Measurements from ENCODE around the gene PAM.
"Not testable (repeated sequence)": the region's sequence is repeated elsewhere in the genome, so short reads cannot be mapped to it uniquely, and the experiment has no call there.

PAM gene

DNA sequence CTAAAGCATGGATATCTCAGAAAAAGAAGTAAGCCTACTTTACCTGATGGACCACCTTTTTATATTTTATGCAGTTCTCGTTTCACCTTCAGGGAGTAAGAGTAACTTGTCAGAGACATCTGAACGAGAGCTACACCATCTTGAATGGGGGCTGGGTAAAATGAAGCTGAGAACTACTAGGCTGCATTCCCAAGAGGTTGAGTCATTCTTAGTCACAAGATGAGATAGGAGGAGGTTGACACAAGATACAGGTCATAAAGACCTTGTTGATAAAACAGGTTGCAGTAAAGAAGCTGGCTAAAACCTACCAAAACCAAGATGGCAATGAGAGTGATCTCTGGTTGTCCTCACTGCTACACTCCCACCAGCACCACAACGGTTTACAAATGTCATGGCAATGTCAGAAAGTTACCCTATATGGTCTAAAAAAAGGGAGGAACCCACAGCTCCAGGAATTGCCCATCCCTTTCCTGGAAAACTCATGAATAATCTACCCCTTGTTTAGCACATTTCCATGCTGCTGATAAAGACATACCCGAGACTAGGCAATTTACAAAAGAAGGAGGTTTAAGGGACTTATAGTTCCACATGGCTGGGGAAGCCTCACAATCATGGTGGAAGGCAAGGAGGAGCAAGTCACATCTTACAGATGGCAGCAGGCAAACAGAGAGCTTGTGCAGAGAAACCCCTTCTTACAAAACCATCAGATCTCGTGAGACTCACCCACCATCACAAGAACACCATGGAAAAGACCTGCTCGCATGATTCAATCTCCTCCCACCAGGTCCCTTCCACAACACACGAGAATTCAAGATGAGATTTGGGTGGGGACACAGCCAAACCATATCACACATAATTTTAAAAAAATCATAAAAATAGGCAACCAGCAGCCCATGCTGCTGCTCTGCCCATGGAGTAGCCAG, 302.4 kb downstream of the PAM start:
- no peak for ATAC-seq
- TF ChIP-seq, protein P1, sequence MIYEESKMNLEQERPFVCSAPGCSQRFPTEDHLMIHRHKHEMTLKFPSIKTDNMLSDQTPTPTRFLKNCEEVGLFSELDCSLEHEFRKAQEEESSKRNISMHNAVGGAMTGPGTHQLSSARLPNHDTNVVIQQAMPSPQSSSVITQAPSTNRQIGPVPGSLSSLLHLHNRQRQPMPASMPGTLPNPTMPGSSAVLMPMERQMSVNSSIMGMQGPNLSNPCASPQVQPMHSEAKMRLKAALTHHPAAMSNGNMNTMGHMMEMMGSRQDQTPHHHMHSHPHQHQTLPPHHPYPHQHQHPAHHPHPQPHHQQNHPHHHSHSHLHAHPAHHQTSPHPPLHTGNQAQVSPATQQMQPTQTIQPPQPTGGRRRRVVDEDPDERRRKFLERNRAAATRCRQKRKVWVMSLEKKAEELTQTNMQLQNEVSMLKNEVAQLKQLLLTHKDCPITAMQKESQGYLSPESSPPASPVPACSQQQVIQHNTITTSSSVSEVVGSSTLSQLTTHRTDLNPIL (CRISPR knock-in tag; IDR thresholded peaks at IDR 0.05; ENCODE audit: low read depth): 0 out of 2 replicates have a peak, but pooled peaks have one; percentile 41
- 0 out of 2 replicates have a peak, but pooled peaks have one; percentile 27 for TF ChIP-seq OSR1 (CRISPR knock-in tag; IDR thresholded peaks at IDR 0.05)
- TF ChIP-seq, protein P2, sequence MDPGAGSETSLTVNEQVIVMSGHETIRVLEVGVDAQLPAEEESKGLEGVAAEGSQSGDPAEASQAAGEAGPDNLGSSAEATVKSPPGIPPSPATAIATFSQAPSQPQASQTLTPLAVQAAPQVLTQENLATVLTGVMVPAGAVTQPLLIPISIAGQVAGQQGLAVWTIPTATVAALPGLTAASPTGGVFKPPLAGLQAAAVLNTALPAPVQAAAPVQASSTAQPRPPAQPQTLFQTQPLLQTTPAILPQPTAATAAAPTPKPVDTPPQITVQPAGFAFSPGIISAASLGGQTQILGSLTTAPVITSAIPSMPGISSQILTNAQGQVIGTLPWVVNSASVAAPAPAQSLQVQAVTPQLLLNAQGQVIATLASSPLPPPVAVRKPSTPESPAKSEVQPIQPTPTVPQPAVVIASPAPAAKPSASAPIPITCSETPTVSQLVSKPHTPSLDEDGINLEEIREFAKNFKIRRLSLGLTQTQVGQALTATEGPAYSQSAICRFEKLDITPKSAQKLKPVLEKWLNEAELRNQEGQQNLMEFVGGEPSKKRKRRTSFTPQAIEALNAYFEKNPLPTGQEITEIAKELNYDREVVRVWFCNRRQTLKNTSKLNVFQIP (CRISPR knock-in tag; IDR thresholded peaks at IDR 0.05; ENCODE audit: borderline replicate concordance, low read depth): no peak
- peak; percentile 80; the same call in 1 of the 2 replicates for TF ChIP-seq CSDC2 (CRISPR knock-in tag; IDR thresholded peaks at IDR 0.05)
- TF ChIP-seq ZFP3 (CRISPR knock-in tag; IDR thresholded peaks at IDR 0.05): peak; percentile 65; the same call in 1 of the 2 replicates
- TF ChIP-seq ZC3H10 (CRISPR knock-in tag; IDR thresholded peaks at IDR 0.05): peak; percentile 54; the same call in 1 of the 2 replicates
- TF ChIP-seq, protein P3, sequence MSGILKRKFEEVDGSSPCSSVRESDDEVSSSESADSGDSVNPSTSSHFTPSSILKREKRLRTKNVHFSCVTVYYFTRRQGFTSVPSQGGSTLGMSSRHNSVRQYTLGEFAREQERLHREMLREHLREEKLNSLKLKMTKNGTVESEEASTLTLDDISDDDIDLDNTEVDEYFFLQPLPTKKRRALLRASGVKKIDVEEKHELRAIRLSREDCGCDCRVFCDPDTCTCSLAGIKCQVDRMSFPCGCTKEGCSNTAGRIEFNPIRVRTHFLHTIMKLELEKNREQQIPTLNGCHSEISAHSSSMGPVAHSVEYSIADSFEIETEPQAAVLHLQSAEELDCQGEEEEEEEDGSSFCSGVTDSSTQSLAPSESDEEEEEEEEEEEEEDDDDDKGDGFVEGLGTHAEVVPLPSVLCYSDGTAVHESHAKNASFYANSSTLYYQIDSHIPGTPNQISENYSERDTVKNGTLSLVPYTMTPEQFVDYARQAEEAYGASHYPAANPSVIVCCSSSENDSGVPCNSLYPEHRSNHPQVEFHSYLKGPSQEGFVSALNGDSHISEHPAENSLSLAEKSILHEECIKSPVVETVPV (CRISPR knock-in tag; IDR thresholded peaks at IDR 0.05): no peak
- TF ChIP-seq ISL1 (CRISPR knock-in tag; IDR thresholded peaks at IDR 0.05): peak; percentile 54; the same call in 1 of the 2 replicates
- TF ChIP-seq SNAI2 (CRISPR knock-in tag; IDR thresholded peaks at IDR 0.05): 0 out of 2 replicates have a peak, but pooled peaks have one; percentile 60

DNA sequence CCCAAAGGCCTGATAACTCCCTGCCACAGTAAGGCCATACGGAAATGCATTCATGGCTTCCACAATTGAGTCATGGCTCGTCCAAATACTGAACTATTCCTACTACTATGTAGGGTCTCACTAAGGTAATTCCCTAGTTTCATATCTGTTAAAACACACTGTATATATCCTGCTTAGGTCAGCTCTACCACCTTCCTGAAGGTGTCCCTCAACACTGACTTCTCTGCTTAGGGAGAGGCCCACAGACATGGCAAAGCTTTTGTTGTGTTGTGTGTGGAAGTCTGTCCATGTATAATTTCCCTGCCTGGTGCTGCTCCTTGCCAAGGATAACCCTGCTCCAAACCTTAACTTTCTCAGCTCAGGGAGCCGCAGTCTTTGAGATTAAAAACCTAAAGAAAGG, 304.4 kb downstream of the PAM start:
- TF ChIP-seq TOX (CRISPR knock-in tag; IDR thresholded peaks at IDR 0.05; ENCODE audit: borderline replicate concordance) (no peak), ZNF565 (CRISPR knock-in tag; conservative IDR thresholded peaks at IDR 0.05; ENCODE audit: low read depth) (no peak)
- TF ChIP-seq, protein P4, sequence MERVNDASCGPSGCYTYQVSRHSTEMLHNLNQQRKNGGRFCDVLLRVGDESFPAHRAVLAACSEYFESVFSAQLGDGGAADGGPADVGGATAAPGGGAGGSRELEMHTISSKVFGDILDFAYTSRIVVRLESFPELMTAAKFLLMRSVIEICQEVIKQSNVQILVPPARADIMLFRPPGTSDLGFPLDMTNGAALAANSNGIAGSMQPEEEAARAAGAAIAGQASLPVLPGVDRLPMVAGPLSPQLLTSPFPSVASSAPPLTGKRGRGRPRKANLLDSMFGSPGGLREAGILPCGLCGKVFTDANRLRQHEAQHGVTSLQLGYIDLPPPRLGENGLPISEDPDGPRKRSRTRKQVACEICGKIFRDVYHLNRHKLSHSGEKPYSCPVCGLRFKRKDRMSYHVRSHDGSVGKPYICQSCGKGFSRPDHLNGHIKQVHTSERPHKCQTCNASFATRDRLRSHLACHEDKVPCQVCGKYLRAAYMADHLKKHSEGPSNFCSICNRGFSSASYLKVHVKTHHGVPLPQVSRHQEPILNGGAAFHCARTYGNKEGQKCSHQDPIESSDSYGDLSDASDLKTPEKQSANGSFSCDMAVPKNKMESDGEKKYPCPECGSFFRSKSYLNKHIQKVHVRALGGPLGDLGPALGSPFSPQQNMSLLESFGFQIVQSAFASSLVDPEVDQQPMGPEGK (CRISPR knock-in tag; IDR thresholded peaks at IDR 0.05; ENCODE audit: borderline replicate concordance): no peak

DNA sequence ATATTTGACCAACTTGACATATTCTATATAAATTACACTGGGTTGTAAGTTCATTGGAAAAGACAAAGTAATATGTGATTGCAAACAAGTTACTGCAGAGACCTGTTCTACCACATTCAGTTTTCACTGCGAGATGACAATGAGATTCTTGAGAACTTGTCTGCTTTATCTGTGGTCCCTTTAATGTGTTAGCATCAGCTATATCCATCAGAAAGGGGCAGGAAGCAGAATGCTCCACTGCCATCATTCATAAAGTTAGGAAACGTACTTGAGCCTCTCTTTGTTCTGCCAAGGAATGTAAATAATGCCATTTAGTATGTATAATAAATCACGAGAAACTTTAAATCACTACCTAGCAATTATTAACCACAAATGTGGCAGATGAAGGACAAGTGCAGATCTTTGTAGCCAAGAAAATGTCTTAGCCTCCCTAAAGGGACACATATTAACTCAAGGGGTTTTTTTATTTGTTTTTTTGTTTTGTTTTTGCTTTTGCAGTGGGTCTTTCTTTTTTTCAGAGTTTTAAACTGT, 305.4 kb downstream of the PAM start:
- no peak; the same call in 2 of the 3 replicates for ATAC-seq
- no peak for TF ChIP-seq ZNF565 (CRISPR knock-in tag; conservative IDR thresholded peaks at IDR 0.05; ENCODE audit: low read depth)
- TF ChIP-seq ISL1 (CRISPR knock-in tag; IDR thresholded peaks at IDR 0.05): peak; percentile 79

More for the DNA sequence above, 304.4 kb downstream of the PAM start:
- ATAC-seq: no peak

DNA sequence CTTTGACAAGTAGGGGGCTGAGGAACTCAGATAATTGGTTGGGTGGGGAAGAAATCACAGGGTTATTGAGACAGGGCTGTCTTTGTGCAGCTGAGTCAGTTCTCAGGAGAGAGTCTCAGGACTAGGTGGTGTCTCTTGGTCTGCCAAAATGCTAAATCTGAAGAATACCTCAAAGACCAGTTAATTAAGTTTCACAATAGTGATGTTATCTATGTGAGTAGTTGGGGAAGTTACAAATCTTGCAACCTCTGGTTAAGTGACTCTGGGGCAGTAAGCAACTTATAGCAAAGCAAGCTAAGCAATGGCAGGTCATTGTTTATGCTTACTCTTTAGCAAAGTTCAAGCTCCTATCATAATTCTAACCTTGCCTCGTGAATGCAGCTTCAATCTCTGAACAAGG, 311.2 kb downstream of the PAM start:
- TF ChIP-seq, protein P1 (CRISPR knock-in tag; IDR thresholded peaks at IDR 0.05; ENCODE audit: low read depth): no peak
- no peak for TF ChIP-seq ZFP3 (CRISPR knock-in tag; IDR thresholded peaks at IDR 0.05)
- ATAC-seq: no peak

DNA sequence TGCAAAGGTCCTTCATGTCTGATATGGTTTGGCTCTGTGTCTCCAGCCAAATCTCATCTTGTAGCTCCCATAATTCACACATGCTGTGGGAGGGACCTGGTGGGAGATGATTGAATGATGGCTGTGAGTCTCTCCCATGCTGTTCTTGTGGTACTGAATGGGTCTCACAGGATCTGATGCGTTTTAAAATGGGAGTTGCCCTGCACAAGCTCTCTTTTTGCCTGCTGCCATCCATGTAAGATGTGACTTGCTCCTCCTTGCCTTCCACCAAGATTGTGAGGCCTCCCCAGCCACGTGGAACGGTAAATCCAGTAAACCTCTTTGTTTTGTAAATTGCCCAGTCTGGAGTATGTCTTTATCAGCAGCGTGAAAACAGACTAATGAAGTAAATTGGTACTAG, 318.4 kb downstream of the PAM start:
- ATAC-seq: not testable (repeated sequence)

DNA sequence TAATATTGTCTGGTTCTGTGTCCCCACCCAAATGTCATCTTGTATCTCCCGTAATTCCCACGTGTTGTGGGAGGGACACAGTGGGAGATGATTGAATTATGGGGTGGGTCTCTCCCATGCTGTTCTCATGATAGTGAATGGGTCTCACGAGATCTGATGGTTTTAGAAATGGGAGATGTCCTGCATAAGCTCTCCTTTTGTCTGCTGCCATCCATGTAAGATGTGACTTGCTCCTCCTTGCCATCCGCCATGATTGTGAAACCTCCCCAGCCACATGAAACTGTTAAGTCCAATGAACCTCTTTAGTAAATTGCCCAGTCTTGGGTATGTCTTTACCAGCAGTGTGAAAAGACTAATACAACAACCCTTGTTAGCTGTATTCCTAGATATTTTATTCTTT, 320.3 kb downstream of the PAM start:
- no peak for ATAC-seq
- TF ChIP-seq, protein P5, sequence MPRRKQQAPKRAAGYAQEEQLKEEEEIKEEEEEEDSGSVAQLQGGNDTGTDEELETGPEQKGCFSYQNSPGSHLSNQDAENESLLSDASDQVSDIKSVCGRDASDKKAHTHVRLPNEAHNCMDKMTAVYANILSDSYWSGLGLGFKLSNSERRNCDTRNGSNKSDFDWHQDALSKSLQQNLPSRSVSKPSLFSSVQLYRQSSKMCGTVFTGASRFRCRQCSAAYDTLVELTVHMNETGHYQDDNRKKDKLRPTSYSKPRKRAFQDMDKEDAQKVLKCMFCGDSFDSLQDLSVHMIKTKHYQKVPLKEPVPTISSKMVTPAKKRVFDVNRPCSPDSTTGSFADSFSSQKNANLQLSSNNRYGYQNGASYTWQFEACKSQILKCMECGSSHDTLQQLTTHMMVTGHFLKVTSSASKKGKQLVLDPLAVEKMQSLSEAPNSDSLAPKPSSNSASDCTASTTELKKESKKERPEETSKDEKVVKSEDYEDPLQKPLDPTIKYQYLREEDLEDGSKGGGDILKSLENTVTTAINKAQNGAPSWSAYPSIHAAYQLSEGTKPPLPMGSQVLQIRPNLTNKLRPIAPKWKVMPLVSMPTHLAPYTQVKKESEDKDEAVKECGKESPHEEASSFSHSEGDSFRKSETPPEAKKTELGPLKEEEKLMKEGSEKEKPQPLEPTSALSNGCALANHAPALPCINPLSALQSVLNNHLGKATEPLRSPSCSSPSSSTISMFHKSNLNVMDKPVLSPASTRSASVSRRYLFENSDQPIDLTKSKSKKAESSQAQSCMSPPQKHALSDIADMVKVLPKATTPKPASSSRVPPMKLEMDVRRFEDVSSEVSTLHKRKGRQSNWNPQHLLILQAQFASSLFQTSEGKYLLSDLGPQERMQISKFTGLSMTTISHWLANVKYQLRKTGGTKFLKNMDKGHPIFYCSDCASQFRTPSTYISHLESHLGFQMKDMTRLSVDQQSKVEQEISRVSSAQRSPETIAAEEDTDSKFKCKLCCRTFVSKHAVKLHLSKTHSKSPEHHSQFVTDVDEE (CRISPR knock-in tag; IDR thresholded peaks at IDR 0.05): no peak
- TF ChIP-seq ISL1 (CRISPR knock-in tag; IDR thresholded peaks at IDR 0.05): no peak
- TF ChIP-seq TOX (CRISPR knock-in tag; IDR thresholded peaks at IDR 0.05; ENCODE audit: borderline replicate concordance): no peak
- TF ChIP-seq, protein P4 (CRISPR knock-in tag; IDR thresholded peaks at IDR 0.05; ENCODE audit: borderline replicate concordance): no peak
- TF ChIP-seq, protein P3 (CRISPR knock-in tag; IDR thresholded peaks at IDR 0.05): no peak
- no peak for TF ChIP-seq SNAI2 (CRISPR knock-in tag; IDR thresholded peaks at IDR 0.05)

All from SK-N-SH treated with all-trans-retinoic acid at 6 μM for 48 hours (cell line).